Activated CD4-positive, alpha-beta T cell treated with anti-CD3 and anti-CD28 coated beads, Interleukin-2, amount 50 U/mL, for 48 hours (primary cell): ENCODE results near the gene RNF5.

ENCODE experiments used
- DNase-seq, 2 experiments: peaks; one replicate each; pipeline ENCODE4 v3.0.0-alpha.2; 2020

The RNF5 gene

GRCh38 chr6:32213649-32214048, 35.4 kb downstream of the RNF5 start:
- no peak for DNase-seq

GRCh38 chr6:32214126-32214525, 35.9 kb downstream of the RNF5 start:
- no peak for DNase-seq

- DNase-seq: no peak
Observed at GRCh38 chr6:32215617-32216016, 37.4 kb downstream of the RNF5 start.

GRCh38 chr6:32216285-32216684, 38.1 kb downstream of the RNF5 start:
- DNase-seq: no peak

GRCh38 chr6:32216998-32217397, 38.8 kb downstream of the RNF5 start:
- DNase-seq: no peak

GRCh38 chr6:32218167-32218566, 40.0 kb downstream of the RNF5 start:
- DNase-seq: no peak

GRCh38 chr6:32220021-32220420, 41.8 kb downstream of the RNF5 start:
- no peak for DNase-seq

- no peak for DNase-seq
Observed at GRCh38 chr6:32222333-32223230, 44.4 kb downstream of the RNF5 start.

- DNase-seq: no peak
Observed at GRCh38 chr6:32223258-32224235, 45.3 kb downstream of the RNF5 start, which contains the start of gene NOTCH4. TSS of gene NOTCH4 (minus strand) at chr6:32224067. CDS start at chr6:32223928, 139 bp downstream.

GRCh38 chr6:32224696-32225095, 46.5 kb downstream of the RNF5 start:
- DNase-seq: no peak

- DNase-seq: no peak
Observed at GRCh38 chr6:32226434-32226833, 48.2 kb downstream of the RNF5 start.
